ACHN (cell line): ENCODE data around the gene TRIM77.
"Not testable (repeated sequence)": the region's sequence is repeated elsewhere in the genome, so short reads cannot be mapped to it uniquely, and the experiment has no call there.

Experiments
- DNase-seq: peaks from one replicate; pipeline ENCODE4 v3.0.0-alpha.2; 2015
- in situ Hi-C: cut with HindIII; loops from 2 replicates; pipeline ENCODE4 v1.10.0; 2017; ENCODE audit warnings: low sequenced_read_pairs, low pct_ligation_motif_present, low pct_unique_long_range_greater_than_20kb

TRIM77 gene

DNA sequence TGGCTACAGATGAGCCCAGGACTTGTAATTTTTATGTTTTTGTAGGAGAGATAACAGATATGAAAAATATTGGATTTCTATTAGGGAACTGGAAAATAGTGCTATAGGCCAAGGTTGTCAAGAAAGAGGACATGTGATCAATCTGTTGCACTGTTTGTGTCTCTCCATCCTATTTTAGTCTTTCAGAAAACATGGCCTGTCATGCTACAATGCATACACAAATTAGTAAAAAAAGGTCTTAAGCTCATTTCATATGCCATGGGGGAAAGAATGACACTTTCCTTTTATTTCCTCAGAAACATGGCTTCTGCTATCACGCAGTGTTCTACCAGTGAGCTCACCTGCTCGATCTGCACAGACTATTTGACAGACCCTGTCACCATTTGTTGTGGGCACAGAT lies at the start of gene TRIM77:
Gene TRIM77, plus strand, starts transcription at position 301 of the 400 bp plus-strand sequence. Its CDS starts 0 bp downstream, at position 301.
- DNase-seq, in situ Hi-C loops: not testable (repeated sequence)

GRCh38 chr11:89667001-89667400 lies 43.1 kb upstream of the TRIM77 start:
- in situ Hi-C loops = no loop called here
- no peak for DNase-seq

GRCh38 chr11:89668158-89668557 lies 41.9 kb upstream of the TRIM77 start:
- in situ Hi-C loops, DNase-seq: not testable (repeated sequence)

DNA sequence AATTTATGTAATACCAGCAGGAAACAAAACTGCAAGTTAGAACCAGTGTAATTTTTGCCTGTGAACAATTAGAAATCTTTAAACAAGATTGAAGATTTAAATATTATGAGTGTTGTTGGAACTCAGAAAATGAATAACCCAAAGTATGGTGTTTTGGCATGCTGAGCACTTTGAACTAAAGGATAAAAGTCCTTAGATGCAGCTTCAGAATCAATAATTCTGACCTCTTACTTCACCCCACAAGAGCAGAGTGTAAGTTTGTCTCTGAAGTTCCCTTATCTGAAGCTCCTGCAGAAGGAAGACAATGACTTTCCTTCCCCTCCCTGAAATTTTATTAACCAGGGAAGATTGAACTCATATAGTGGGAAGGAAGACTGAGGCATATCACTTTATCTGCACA lies 40.5 kb upstream of the TRIM77 start:
- DNase-seq, in situ Hi-C loops: not testable (repeated sequence)

DNA sequence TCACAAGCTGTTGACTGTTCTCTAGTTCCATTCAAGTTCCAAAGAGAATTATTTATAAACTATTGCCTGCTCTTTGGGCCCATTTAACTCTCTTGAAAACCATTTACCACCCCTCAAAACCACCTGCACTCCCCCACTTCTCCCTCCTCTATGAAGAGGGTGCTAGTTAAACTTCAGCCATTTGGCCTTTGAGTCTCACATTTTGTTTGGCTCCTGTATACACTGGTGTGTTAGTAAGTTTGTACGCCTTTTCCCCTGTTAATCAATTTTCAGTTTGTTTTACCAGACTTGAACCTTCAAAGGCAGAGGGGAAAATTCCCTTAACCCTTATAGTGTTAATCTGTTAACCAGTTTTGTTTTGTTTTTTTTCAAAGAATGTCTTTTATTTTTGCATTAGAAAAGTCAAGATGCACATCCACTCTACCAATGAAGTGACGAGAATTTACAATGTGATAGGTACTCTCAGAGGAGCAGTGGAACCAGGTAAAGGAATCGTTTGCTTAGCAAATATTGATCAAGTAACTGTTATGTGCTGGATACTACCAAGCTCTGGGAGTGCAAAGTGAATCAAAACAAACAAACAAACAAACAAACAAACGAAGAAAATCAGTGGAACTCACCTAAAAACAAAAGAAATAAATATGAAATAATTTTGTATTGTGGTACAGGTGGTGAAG lies 40.0 kb upstream of the TRIM77 start:
- in situ Hi-C loops, DNase-seq: not testable (repeated sequence)

DNA sequence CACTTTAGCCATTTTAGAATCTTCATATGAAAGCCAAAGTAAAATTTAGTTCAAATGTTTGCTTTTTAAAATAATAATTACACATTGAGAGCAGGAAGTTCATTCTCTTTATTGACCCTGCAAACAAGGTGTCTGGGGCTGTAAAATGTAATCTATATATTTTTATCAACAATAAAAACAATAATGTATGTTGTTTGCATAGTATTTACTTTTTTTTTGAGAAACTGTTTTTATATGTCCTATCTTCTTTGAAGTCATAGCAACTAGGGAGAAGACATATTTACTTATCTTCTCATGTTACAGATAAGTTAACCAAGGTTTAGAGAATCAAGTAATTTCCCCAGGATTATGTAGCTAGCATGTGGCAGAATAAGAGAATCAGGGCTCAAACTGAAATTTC lies 37.6 kb upstream of the TRIM77 start:
- in situ Hi-C loops, DNase-seq: not testable (repeated sequence)

DNA sequence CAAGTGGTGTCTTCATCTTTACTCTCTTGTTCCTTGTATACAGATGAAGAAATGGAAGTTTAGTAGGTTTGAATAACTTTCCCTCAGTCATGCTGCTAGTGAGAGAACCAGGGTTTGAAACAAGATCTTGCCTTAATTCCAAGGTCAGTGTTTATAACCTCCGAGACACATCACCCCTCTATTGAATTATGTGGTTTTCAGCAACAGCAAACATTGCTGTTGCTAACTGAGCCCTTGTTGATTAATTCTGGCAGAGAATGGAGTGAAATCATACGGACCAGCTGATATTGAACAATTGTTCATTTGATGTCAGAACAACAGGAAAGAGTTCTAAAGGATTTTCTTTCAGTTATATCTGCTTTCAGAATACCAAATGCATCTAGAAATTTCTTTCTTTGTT lies 36.7 kb upstream of the TRIM77 start:
- DNase-seq, in situ Hi-C loops: not testable (repeated sequence)

DNA sequence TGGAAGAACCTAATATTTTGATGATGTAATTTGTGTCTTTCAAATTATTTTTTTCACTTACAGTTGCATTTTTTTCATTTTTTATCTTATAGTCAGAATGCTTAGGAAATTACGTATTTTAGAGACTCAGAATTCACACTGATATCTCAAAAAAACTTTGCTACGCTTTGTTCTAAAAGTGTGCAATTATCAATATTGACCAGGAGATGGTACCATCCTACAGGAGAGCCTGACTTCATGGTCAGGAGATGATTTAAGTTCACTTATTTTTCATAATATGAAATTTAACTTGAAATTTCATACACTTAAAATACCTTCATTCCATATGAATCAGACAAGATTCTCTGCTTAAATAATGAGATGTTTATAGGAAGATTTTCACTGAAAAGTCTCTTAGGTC lies 34.7 kb upstream of the TRIM77 start:
- in situ Hi-C loops = not testable (repeated sequence)
- DNase-seq = peak; percentile 2

DNA sequence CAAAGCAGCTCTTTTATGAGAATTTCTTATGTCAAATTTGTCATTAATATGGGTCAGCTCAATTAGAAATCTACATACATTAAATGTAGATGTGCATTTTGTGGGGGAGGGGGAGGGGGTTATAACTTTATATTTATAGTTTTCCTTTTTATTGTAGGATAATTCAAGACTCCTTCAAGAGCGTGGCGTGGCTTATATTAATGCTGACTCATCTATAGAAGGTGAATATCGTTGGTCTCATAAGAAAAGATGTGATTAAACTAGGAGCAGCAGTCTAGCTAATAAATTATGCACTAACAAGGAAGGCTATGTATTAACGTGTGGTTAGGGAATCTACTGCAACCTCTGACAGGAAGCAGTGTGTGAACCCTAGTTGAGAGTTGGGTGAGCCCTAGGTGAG lies 34.2 kb upstream of the TRIM77 start:
- in situ Hi-C loops, DNase-seq: not testable (repeated sequence)

DNA sequence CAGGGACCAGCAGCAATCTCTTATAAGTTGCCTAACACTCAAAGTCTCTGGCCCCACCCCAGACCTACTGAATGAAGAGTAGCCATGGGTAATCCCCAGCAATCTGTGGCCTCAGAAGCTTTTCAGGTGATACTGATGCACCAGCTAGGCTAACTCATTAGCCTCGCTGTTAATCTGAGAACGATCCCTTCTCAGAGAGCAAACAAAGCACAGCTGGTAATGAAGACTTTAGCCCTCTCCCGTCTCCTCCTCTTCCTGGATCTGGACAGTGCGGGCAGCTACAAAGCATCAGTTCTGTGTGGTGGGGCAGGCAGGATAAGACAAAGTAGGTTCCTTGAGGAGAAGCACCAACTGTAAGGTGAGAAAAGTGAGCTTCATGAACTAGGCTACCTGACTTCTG lies 3.0 kb upstream of the TRIM77 start:
- in situ Hi-C loops = not testable (repeated sequence)

DNA sequence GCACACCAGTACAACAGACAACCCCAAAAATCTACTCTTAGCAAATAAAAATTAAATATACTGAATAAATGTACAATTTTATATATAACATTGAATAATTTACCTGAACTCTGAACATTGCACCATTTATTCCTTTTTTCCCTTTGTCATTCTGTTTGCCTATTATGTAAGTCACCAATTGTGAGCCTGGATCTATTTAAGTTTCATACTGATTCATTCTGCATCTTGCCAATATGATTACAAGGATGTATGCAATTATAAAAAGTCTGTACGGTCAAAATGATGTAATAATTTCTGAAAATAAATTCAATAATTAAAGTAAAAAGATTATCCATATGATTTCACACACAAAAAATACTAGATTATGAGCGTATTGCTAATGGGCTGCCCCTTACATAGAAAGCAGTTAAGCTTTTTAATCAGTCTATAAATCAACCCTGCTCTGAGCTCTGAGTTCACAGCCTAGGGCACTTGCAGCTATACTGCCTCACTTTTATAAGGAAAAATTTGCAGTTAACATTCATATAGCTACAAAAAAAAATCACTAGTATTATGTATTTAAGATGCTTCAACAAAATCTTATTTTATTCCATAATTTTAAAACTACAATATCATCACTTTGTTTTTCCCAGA lies 14.9 kb downstream of the TRIM77 start:
- in situ Hi-C loops, DNase-seq: not testable (repeated sequence)

More for the DNA sequence above, 3.0 kb upstream of the TRIM77 start:
- not testable (repeated sequence) for DNase-seq

GRCh38 chr11:89730215-89730614 lies 20.1 kb downstream of the TRIM77 start:
- DNase-seq, in situ Hi-C loops: not testable (repeated sequence)

GRCh38 chr11:89736566-89736965 lies 26.5 kb downstream of the TRIM77 start:
- in situ Hi-C loops = no loop called here

GRCh38 chr11:89737116-89737515 lies 27.0 kb downstream of the TRIM77 start:
- in situ Hi-C loops = no loop called here
- no peak for DNase-seq

More at GRCh38 chr11:89736566-89736965, 26.5 kb downstream of the TRIM77 start:
- no peak for DNase-seq

DNA sequence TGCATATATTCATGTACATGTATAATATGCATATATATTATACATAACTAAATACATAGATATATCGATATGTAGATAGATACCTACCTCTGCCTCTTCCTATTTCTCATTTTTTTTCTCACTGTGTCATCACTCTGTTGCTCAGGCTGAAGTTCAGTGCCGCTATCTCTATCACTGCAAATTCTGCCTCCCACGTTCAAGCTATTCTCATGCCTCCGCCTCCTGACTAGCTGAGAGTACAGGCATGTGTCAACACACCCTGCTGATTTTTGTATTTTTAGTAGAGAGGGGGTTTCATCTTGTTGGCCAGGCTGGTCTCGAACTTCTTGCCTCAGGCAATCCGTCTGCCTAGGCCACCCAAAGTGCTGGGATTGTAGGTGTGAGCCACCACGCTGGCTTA lies 31.3 kb downstream of the TRIM77 start:
- DNase-seq, in situ Hi-C loops: not testable (repeated sequence)

DNA sequence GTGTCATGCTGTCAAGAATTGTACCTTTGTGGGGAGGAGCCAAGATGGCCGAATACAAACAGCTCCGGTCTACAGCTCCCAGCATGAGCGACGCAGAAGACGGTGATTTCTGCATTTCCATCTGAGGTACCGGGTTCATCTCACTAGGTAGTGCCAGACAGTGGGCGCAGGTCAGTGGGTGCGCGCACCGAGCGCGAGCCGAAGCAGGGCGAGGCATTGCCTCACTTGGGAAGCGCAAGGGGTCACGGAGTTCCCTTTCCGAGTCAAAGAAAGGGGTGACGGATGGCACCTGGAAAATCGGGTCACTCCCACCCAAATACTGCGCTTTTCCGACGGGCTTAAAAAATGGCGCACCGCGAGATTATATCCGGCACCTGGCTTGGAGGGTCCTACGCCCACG lies 34.1 kb downstream of the TRIM77 start:
- in situ Hi-C loops, DNase-seq: not testable (repeated sequence)

DNA sequence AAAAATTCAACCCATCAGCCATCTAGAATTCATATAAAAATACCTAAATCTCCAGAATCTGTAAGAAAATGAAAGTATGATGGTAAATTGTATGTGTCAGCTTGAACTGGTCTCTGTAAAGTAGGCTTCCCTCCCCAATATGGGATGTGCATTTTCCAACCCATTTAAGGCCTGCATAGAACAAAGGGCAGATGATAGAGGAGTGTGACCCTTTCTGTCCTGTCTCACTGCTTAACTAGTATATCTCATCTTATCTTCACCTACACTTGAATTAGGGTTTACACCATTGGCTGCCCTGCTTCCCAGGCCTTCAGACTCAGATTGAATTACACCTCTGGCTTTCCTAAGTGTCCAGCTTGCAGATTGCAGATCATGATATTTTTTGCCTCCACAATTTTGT lies 40.7 kb downstream of the TRIM77 start:
- DNase-seq, in situ Hi-C loops: not testable (repeated sequence)
